GM18909 (cell line): ENCODE data around the gene MLIP.
"Not testable (repeated sequence)": the region's sequence is repeated elsewhere in the genome, so short reads cannot be mapped to it uniquely, and the experiment has no call there.

ENCODE experiments used
- ATAC-seq: cut with Tn5 transposase; IDR thresholded peaks from one replicate; pipeline ENCODE4 v1.9.1; 2021; ENCODE audit warnings: mild to moderate bottlenecking; ENCODE audit not compliant: unreplicated experiment, poor library complexity

Gene MLIP

DNA sequence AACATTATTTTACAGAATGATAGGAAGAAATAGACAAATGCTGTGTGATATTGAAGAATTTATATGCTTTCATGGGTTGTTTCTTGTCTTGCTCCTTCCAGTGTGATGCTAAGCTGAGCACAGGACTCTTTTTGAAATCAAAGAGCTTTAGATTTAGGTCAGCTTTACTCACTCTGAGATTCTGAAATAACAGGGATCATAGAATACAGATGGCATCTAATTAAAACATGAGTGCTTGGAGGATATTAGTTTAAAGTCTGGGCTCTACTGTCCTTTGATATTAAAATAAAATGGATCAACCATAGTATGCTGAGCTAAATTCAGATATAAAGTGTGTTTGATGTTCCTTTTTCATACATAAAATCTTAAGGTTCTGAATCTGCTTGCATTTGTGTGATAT lies 29.6 kb downstream of the MLIP start:
- ATAC-seq = no peak

DNA sequence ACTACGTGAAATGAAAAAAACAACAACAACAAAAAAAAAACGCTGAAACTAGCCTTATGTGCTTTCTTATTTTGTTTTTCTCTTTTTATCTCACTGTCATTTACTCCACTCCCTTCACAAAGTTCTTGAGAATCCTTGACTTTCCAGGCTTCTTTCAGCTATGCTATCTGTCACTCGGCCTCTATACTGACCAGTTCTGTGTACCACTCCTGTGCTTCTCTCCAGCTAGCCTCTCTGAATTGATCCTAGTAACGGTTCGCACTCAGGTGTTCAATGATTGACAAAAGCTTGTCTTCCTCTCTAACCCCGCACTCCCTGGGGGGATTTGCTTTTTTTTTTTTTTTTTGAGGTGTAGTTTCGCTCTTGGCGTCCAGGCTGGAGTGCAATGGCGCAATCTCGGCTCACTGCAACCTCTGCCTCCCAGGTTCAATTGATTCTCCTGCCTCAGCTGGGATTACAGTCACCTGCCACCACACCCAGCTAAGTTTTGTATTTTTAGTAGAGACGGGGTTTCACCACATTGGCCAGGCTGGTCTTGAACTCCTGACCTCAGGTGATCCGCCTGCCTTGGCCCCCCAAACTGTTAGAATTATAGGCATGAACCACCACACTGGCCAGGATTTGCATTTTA lies 31.8 kb downstream of the MLIP start:
- ATAC-seq = no peak

DNA sequence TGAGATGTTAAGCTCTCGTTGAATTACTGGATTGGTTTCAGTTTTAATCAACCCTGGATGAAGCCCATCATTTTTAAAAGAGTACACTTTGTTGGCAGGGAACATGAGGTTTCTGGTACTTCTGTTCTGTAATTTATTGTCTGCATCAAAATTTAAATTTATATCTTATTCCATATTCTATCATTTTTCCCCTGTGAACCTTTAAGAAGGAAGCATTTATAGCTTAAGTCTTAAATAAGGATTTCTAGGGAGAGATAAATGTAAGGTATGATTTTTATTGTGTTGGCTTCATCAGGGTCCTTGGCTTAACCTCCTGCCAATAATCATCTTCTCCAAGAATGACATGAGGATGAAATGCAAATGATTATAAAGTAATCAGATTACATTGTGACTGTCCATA lies 40.6 kb downstream of the MLIP start:
- no peak for ATAC-seq

DNA sequence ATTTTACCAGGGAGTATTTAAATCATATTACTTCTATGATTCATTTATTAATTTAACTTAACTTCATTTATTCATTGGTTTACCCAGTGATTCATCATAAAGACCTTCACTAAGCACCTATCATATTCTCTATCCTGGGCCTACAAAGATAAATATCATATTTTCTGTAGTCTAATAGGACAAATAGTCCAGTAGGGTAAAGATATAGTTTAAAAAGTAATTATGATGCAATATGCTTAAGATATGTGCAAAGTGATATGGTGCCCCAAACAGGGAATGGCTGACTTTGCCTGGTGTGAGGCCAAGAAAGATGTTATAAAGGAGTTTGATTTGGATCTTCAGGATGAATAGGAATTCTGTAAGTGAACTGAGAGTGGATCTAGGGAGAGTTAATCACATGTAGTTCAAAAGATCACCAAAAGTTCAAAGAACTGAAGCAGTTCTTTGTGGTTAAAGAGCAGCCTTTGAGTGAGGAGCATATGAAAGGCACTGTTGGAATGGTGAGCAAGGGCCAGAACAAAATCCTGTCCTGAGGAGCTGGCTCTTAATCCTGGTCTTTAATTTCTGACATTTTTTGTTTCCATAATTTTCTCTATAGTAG lies 45.5 kb downstream of the MLIP start:
- ATAC-seq = no peak

DNA sequence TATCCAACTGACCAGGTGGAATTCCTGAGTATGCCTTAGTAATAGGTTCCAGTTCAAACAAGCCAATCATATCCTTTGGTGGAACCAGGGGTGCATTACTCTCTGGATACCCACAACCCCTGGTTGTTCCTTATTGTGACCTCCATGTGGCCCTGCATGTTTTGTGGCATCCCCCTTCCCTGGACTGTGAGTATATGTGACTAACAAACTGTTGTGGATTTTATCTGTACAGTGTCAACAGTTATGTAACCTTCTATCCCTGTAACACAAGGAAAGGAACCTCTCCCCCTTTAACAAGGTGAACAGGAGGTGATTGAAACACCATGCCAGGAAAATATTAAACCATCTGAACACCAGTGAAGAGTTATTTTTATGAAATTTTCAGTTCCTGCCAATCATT lies 46.2 kb downstream of the MLIP start:
- ATAC-seq = no peak

DNA sequence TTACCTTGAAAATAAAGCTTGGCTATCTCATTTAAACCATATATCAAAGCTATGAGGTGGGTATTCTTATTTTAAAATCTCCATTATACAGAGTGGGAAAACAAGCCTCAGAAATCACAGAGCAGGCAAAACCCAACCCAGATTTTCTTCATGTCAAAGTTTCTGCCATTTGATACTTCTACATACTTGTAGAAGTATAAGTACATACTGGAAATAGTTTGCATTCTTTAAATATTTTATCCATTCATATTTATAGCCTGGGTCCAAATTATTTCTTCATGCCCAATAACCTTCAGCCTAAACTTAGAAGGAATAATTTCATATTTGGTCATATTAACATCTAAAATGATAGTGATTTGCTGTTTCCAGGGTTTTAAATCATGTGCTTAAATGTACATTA lies 61.8 kb downstream of the MLIP start:
- ATAC-seq = no peak

DNA sequence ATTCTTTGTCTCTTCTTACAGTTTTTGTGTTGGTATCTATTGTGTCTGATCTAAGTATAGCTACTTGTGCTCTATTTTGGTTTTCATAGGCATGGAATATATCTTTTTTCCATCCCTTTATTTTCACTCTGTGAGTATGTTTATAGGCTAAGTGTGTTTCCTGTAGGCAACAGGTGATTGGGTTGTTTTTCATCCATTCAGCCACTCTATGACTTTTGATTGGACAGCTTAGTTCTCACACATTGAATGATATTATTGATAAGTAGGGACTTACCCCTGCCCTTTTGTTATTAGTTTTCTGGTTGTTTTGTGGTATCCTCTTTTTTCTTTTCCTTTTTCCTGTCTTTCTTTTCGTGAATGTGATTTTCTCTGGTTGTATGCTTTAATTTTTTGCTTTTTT lies 67.9 kb downstream of the MLIP start:
- no peak for ATAC-seq

DNA sequence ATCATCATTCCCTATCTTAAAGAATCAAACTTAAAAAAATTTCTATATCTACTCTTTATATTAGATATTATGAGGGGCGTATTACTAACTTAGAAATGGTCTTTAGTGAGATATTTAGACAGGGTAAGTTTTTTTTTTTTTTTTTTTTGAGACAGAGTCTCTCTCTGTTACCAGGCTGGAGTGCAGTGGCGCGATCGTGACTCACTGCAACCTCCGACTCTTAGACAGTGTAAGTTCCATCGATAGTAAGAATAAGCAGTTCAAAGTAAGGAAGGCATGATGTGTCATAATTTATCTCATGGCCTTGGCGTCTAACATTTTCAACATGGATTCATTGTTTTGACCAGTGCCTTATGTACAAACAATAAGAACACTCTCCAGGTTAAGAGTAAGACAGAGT lies 72.4 kb downstream of the MLIP start:
- no peak for ATAC-seq

DNA sequence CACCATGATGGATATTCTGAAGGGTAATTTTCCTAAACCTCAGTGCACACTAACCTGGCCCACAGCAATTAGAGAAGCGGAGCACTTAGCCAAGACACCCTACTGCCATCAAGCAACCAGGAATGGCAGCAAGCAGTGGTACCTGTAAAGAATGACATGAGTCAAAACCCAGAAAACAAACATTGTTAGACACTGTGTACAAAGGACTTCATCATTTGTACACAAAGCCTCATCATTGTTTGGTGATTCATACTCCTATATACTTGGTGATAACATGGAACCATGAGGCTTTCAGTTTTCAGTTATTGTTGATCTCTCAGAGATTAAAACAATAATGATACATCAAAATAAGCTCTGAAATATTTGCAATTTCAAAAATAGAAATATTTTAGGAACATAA lies 74.6 kb downstream of the MLIP start:
- no peak for ATAC-seq

DNA sequence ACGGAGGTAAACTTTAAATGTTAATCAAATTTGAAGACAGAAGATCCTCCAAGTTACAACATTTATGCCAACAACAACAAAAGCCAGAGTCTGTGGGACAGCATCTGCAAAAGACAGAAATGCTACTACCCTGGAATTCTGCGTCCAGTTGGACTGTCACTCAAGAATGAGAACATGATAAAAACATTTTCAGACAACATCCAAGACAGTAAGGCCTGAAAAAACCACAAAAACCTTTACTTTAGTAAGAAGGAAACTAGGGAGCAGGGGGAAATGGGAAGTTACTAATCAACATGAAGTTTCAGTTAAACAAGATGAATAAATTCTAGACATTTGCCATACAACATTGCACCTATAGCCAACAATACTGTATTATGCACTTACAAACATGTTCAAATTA lies 77.6 kb downstream of the MLIP start:
- ATAC-seq = no peak

DNA sequence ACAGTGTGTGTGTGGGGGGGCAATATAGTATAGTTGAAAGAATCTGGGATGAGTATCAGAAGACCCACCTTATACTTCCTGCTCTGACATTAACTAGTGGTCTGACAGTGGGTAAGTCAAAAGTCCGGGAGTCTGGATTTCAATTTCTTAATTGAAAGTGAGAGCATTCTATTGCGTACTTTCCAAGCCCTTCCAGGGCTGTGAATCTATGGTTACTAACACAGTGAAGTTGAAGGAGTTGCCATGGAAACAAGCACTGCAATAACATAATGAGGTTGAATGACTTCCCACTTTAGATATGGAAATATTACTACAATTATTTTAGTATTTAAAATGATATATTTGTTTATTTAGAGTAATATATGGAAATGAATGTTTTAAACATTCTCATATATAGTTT lies 80.2 kb downstream of the MLIP start:
- ATAC-seq = no peak

DNA sequence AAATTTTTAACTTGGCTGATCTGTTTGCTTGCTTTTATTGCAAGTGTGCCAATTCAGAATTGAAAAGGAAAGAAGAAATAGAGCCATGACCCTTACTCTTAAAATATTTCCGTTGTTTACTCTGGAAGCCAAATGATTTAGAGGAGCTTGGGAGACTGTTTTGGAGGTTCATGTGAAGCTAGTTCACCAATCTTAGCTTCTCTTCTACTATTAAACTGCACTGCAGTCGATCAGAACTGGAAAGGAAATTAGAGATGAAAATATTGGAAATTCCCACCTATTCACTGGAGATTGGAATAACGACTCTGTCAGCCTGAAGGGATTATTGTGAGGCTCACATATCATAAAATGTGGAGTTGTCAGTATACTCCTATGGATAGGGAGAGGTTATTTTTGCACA lies 81.8 kb downstream of the MLIP start:
- ATAC-seq = no peak

DNA sequence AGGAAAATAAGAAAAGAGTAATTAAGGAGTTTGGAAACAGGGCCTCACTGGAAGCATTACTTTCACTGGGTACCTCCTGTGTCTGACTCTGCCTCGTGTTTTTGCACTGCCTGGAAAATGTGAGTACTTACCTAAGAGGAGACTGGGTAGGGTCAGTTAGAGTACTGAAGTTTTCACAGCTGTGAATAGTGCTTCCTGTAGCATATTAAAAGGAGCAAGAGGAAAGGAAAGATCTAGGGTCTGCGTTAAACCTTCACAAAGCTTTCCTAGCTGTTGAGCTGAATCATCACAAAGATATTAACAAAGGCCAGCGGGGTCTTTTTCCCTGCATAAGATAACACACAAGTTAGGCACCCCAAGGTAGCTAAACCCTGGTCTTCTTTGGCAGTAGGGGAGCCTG lies 82.3 kb downstream of the MLIP start:
- ATAC-seq = no peak

DNA sequence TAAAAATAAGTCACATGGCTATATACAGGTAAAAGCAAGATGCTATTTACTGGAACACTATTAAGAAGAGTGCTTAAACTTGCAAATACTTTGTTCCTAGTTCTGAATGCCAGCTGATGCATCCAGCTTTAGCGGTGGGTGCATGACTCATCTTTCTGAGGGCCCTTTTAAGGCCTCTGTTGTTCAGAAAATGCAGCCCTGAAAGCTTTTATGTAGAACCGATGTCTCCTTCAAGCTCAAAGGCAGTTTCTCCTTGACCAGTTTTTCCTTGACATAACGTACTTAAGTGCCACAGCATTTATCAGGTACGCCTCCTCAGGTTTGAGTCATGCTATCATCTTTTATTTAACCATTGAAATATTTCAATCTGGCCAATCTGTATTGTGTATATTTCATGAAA lies 82.8 kb downstream of the MLIP start:
- no peak for ATAC-seq

DNA sequence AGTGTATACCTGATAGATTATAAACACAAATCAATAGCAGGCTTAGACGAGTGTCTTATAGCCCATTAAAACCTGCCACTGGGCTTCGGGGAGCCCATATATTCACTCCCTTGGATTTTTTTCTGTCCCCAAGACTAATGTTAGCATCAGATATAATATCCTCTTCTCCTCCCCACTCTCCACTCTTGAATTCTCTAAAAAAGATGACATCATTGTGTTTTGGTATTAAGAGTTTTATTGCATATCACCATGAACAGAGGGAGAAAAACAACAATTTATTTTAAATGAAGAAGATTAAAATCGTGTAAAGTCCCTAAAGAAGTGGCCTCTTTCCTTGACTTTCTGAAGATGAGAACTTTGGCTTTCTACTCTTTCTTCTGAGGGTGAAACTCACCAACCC lies 84.4 kb downstream of the MLIP start:
- no peak for ATAC-seq

DNA sequence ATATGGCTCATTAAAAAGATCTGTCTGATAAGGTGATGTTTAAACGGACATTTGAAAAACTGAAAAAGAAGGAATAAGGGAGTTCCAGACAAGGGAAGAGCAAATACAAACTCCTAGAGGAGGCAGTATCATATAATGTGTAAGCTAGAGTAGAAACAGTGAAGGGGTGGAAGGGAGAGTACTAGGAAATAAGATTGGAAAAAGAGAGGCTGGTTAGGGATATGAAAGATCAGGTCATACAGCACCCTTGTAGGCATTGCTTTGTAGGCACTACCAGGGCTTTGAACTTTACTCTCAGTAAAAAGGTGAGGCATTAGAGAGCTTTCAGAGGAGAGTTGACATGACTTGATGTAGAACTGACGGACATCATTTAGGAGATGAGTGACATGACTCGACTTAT lies 85.7 kb downstream of the MLIP start:
- ATAC-seq = no peak

DNA sequence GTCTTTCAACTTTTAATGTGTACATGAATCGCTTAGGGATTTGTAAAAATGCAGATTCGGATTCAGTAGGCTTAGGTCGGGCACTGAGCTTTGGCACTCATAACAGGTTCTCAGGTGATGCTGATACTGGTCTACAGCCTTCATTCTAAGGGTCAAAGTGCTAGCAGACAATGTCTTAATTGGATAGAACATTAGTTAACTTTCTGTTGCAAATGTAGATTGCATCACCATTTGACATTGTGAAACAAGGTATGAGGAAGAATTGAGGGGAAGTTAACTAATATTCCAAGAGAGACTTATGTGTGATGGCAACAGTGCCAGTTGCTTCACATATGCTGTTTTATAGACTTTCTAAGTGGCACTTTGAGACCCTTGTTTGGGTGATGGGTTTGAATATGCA lies 86.9 kb downstream of the MLIP start:
- no peak for ATAC-seq

DNA sequence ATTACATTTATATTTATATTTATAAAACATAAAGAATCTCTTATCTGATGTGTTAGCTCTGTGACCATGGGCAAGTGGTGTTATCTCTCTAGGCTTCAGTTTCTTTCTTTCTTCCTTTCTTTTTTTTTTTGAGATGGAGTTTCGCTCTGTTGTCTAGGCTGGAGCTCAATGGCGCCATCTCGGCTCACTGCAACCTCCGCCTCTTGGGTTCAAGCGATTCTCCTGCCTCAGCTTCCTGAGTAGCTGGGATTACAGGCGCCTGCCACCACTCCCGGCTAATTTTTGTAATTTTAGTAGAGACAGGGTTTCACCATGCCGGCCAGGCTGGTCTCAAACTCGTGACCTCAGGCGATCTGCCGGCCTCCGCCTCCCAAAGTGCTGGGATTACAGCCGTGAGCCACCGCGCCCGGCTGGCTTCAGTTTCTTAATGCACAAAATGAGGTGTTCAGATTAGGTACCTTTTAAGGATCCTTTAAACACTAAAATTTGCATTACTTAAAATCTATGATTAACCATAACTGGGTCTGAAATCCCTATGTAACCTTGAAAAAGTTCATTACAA lies 92.3 kb downstream of the MLIP start:
- not testable (repeated sequence) for ATAC-seq

DNA sequence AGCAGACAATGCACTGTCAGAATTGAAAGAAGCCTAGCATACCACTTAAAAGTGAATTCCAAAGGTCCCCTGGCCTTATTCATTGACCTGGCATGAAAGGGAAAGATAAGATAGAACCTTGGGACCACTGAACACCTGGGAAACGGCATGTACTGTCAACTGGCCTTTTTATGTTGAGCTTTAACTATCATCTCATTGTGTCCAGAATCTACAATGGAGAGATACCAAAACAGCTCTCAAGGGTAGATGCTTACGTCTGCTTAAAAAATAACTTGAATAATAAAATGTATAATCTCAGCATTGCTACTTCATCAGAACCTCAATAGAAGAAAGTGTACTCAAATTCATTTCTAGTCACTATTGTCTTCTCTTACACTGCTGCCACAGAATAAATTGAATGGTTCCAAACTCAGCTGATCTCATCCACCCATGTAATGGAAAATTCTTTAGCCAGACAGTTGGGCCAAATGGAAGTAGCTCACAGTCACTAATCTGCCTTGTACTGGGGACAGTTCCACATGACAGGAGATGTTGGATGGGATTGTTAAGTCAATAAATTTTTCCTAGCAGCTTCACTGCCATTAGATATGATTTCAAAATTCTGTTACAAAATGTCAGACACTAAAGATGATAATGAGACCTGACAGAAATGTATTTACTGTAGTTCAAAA lies 93.8 kb downstream of the MLIP start:
- no peak for ATAC-seq

DNA sequence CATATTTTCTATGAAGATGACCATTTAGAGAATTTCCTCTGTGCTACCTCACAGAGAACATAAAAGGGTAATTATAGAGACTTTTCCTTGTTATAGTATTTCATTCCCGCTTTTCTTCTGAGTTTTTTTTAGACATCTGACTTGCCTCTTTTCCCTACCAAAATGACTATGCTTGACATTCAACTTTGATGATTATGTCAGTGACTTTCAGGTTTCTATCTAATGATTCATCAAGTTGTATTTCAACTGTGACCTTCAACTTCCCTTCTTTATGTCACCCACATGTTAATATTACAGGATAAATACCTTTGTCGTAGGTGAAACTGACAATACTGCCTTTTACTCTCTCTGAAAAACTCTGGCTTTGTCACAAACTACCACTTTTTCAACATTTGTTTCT lies 95.3 kb downstream of the MLIP start:
- ATAC-seq = no peak

DNA sequence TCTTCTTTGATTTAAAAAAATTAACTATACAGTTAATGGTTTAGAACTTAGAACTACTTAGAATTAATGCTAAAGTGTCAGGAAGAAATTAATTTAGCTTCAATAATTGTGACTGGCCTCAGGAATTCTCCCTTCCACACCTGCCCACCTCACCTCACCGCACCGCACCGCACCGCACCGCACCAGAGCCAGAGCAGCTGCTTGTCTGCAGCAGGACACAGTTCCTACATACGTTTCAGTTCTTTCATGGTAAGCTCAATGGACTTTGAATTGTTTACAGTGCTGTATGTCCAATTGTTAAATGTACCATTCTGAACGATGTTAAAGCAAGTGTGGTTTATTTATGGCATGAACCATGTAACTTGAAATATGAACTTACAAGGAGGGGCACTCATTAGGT lies 98.7 kb downstream of the MLIP start:
- ATAC-seq = not testable (repeated sequence)

DNA sequence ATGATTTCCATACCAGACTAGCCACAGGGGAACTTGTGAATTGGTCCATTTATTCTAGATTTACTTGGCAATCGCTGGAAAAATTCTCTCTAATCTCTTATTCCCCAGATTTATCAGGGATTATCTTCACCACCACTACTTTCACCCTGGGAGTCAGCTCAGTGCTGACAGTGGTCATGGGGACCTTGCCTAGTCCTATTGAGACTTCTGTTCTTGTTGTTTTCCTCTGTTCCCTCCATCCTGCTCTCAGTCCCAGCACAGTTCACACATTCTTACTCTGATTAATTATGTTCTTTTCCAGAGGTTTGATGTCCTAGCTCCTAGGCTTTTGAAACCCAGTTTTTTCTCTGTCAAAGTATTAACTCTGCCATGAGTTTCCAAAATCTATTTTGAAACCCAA lies 103.0 kb downstream of the MLIP start:
- ATAC-seq = no peak
